Activated naive CD4-positive, alpha-beta T cell treated with anti-CD3 and anti-CD28 coated beads, Interleukin-2, amount 10 ng/mL, durations not matched to agents 7 days and 5 days (primary cell): ENCODE data around the gene C13orf46.
"Not testable (repeated sequence)": the region's sequence is repeated elsewhere in the genome, so short reads cannot be mapped to it uniquely, and the experiment has no call there.

ENCODE experiments used
- CTCF ChIA-PET: fragments of 350-600 bp; sonication (Branson Sonifier 250); formaldehyde crosslinking; loops from one replicate; lab custom pipeline; 2021; ENCODE audit warnings: antibody characterized with exemption; lab: Charles Lee
- DNase-seq: peaks from one replicate; pipeline ENCODE4 v3.0.0-alpha.2; 2020
- H3K27ac Mint-ChIP-seq: one replicate; pipeline ENCODE4 v1.8.0; 2021; ENCODE audit warnings: mild to moderate bottlenecking, moderate library complexity, mixed read lengths
- H3K27me3 Mint-ChIP-seq: one replicate; pipeline ENCODE4 v1.8.0; 2021; ENCODE audit warnings: mild to moderate bottlenecking, mixed read lengths
- H3K36me3 Mint-ChIP-seq: one replicate; pipeline ENCODE4 v1.8.0; 2021; ENCODE audit warnings: mixed read lengths
- H3K4me1 Mint-ChIP-seq: one replicate; pipeline ENCODE4 v1.8.0; 2021; ENCODE audit warnings: mixed read lengths
- H3K4me3 Mint-ChIP-seq: one replicate; pipeline ENCODE4 v1.8.0; 2021; ENCODE audit warnings: mild to moderate bottlenecking, moderate library complexity, mixed read lengths
- H3K9me3 Mint-ChIP-seq: one replicate; pipeline ENCODE4 v1.8.0; 2021; ENCODE audit warnings: mixed read lengths

C13orf46 gene

DNA sequence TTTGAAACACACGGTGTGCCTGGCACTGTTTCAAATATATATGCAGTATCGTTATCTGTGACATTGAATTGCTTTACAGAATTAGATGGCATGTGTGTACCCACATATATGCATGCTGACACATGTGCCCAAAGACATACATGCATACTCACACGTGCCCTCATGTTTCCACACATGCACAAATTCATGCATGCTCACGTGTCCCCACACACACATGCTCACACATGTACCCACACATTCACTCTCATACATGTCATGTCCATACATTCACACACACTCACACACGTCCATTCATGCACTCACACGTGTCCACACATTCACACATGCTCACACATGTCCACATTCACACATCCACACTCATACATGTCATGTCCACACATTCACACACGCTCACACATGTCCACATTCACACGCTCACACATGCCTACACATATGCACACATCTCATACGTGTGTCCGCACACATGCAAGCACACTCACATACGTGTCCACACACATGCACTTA lies 17.9 kb upstream of the C13orf46 start:
- H3K36me3 Mint-ChIP-seq = peaks cover 59% of the 10 kb centered on the region
- H3K27ac Mint-ChIP-seq = no peak overlapping the region
- CTCF ChIA-PET = no interaction called here
- H3K27me3 Mint-ChIP-seq = peaks cover 4% of the 10 kb centered on the region
- H3K4me3 Mint-ChIP-seq = no peak overlapping the region
- no peak for DNase-seq
- H3K9me3 Mint-ChIP-seq = peaks cover 6% of the 10 kb centered on the region
- peaks cover 3% of the 10 kb centered on the region for H3K4me1 Mint-ChIP-seq

- Mint-ChIP-seq H3K27ac (no peak overlapping the region), H3K36me3 (peaks cover 59% of the 10 kb centered on the region), H3K4me1 (peaks cover 3% of the 10 kb centered on the region), H3K4me3 (no peak overlapping the region), H3K9me3 (peaks cover 6% of the 10 kb centered on the region), H3K27me3 (peaks cover 4% of the 10 kb centered on the region)
- CTCF ChIA-PET = no interaction called here
- DNase-seq = no peak
These were observed 17.4 kb upstream of the C13orf46 start for GRCh38 chr13:113991191-113991669.

DNA sequence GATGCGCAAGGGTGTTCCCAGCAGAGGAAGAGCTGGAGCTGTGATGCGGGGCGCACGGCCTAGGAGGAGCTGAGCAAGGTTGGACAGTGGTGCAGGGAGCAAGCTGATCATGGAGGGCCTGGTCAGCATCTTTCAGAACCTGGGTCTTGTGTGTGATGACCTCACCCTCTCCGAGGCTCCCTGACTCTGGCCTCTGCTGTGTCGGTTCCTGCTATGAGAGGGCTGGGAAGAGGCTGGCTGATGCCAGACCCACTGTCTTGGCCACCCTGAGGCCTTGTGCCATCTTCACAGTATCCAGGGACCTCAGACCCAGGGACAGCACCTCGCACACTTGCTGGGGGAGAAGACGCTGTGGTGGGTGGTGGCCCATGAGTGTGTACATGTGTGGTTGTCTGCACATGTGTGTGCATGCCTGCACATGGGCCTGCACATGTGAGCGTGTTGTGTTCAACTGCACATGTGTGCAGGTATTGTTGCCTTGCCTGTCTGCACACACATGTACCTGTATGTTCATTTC lies 16.5 kb upstream of the C13orf46 start:
- CTCF ChIA-PET = no interaction called here
- no peak overlapping the region for H3K4me3 Mint-ChIP-seq
- peaks cover 6% of the 10 kb centered on the region for H3K9me3 Mint-ChIP-seq
- peaks cover 3% of the 10 kb centered on the region for H3K4me1 Mint-ChIP-seq
- peak overlapping the region; percentile 11 for H3K27ac Mint-ChIP-seq
- peaks cover 59% of the 10 kb centered on the region for H3K36me3 Mint-ChIP-seq
- H3K27me3 Mint-ChIP-seq = peaks cover 4% of the 10 kb centered on the region
- DNase-seq = peak; percentile 16

GRCh38 chr13:113989585-113990300 lies 15.9 kb upstream of the C13orf46 start:
- no peak overlapping the region for H3K4me3 Mint-ChIP-seq

DNA sequence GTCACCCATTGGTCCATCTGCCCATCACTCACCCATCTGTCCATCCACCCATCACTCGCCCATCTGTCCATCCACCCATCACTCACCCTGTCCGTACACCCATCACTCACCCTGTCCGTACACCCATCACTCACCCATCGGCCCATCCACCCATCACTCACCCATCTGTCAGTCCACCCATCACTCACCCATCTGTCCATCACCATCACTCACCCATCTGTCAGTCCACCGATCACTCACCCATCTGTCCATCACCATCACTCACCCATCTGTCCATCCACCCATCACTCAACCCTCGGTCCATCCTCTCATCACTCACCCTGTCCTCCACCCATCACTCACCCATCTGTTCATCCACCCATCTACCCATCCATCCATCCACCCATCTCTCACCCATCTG lies 15.0 kb upstream of the C13orf46 start:
- H3K4me1 Mint-ChIP-seq, CTCF ChIA-PET, H3K4me3 Mint-ChIP-seq, H3K27ac Mint-ChIP-seq, H3K9me3 Mint-ChIP-seq, H3K27me3 Mint-ChIP-seq: not testable (repeated sequence)
- peak; percentile 16 for DNase-seq
- H3K36me3 Mint-ChIP-seq = peaks cover 48% of the 10 kb centered on the region

More at GRCh38 chr13:113989585-113990300, 15.9 kb upstream of the C13orf46 start:
- DNase-seq = peak; percentile 15
- Mint-ChIP-seq H3K9me3 (peaks cover 6% of the 10 kb centered on the region), H3K36me3 (peaks cover 54% of the 10 kb centered on the region), H3K27me3 (peaks cover 4% of the 10 kb centered on the region), H3K27ac (no peak overlapping the region), H3K4me1 (peaks cover 3% of the 10 kb centered on the region)
- CTCF ChIA-PET = no interaction called here

- no peaks in the 10 kb centered on the region for H3K9me3 Mint-ChIP-seq
- no peak overlapping the region for H3K4me3 Mint-ChIP-seq
- no peak overlapping the region for H3K27ac Mint-ChIP-seq
- H3K4me1 Mint-ChIP-seq = no peaks in the 10 kb centered on the region
- peaks cover 54% of the 10 kb centered on the region for H3K36me3 Mint-ChIP-seq
- CTCF ChIA-PET = no interaction called here
- DNase-seq = peak; percentile 11
- H3K27me3 Mint-ChIP-seq = no peaks in the 10 kb centered on the region
These were observed 8.4 kb upstream of the C13orf46 start for GRCh38 chr13:113982296-113982661.

GRCh38 chr13:113981611-113982295 lies 7.9 kb upstream of the C13orf46 start:
- no peak overlapping the region for H3K4me3 Mint-ChIP-seq
- DNase-seq = peak; percentile 18
- H3K27ac Mint-ChIP-seq = no peak overlapping the region
- H3K36me3 Mint-ChIP-seq = peaks cover 59% of the 10 kb centered on the region
- no peaks in the 10 kb centered on the region for H3K27me3 Mint-ChIP-seq
- H3K4me1 Mint-ChIP-seq = no peaks in the 10 kb centered on the region
- no peaks in the 10 kb centered on the region for H3K9me3 Mint-ChIP-seq
- CTCF ChIA-PET = no interaction called here

DNA sequence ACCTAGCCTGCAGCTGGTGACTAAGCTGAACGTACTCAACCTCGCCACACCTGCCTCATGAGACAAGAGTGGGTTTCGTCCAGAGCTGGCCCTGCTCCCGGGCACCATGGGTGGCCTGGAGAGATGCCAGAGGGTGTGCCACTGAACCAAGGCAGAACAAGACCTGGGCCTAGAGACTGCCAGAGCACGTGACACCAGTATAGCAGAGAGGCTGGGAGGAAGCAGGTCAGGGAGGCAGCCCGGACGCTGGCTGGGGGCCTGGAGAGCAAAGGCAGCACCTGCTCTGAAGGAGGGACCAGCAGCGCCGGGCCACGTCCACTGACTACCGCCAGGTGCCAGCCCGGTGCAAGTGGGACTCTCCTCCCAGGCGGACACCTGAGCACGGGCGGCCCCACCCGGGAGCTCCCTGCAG lies 7.3 kb upstream of the C13orf46 start:
- no peaks in the 10 kb centered on the region for H3K4me1 Mint-ChIP-seq
- CTCF ChIA-PET = no interaction called here
- H3K9me3 Mint-ChIP-seq = no peaks in the 10 kb centered on the region
- no peak overlapping the region for H3K4me3 Mint-ChIP-seq
- DNase-seq = no peak
- H3K27me3 Mint-ChIP-seq = no peaks in the 10 kb centered on the region
- H3K36me3 Mint-ChIP-seq = peaks cover 64% of the 10 kb centered on the region
- no peak overlapping the region for H3K27ac Mint-ChIP-seq

DNA sequence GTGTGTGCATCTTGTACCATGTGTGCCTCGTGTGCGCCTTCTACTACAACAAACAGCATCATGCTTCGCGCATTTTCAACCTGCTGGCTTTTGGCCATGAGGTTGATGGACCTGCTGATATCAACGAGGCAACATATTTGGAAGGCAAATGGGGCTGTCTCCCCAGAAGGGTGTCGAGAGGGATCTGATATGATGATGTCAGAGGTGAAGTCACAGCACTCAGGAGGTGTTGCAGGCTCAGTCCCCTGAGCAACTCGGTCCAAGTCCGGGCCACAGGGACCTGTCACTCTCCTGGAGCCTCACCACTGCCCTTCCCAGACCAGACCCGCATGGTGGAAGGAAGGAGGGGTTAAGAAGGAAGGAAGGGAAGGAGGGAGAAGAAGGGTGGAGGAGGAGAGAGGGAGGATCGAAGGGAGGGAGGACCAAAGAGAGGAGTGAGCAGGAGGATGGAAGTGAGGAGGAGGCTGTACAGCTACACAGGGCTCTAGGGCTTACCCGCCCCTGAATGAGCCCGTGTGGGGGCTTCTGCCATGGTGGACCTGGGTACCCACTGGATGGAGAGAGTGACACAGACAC lies 6.7 kb upstream of the C13orf46 start:
- no peak overlapping the region for H3K4me3 Mint-ChIP-seq
- no peaks in the 10 kb centered on the region for H3K9me3 Mint-ChIP-seq
- H3K27me3 Mint-ChIP-seq = no peaks in the 10 kb centered on the region
- H3K4me1 Mint-ChIP-seq = no peaks in the 10 kb centered on the region
- CTCF ChIA-PET = no interaction called here
- H3K27ac Mint-ChIP-seq = peak overlapping the region; percentile 64
- DNase-seq = peak; percentile 13
- peaks cover 67% of the 10 kb centered on the region for H3K36me3 Mint-ChIP-seq

DNA sequence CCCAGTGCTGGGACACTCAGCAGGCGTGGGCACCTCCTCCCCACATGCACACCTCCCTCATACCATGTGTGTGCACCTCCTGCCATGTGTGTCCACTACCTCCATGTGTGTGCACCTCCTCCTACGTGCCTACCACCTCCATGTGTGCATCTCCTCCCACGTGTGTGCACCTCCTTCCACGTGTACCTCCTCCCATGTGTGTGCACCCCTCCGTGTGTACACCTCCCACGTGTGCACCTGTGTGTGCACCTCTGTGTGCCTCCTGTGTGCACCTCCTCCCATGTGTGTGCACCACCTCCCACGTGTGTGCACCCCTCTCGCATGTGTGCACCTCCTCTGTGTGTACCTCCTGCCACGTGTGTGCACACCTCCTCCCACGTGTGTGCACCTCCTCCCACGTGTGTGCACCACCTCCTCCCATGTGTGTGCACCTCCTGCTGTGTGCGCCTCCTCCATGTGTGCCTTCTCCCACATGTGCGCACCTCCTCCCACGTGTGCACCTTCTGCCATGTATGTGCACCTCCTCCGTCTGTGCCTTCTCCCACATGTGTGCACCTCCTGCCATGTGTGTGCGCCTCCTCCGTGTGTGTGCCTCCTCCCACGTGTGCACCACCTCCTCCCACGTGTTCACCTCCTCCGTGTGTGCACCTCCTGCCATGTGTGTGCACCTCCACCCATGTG lies 6.1 kb upstream of the C13orf46 start:
- H3K9me3 Mint-ChIP-seq = no peaks in the 10 kb centered on the region
- peaks cover 71% of the 10 kb centered on the region for H3K36me3 Mint-ChIP-seq
- no peaks in the 10 kb centered on the region for H3K27me3 Mint-ChIP-seq
- CTCF ChIA-PET = no interaction called here
- peak; percentile 12 for DNase-seq
- peak overlapping the region; percentile 64 for H3K27ac Mint-ChIP-seq
- no peak overlapping the region for H3K4me3 Mint-ChIP-seq
- H3K4me1 Mint-ChIP-seq = no peaks in the 10 kb centered on the region

DNA sequence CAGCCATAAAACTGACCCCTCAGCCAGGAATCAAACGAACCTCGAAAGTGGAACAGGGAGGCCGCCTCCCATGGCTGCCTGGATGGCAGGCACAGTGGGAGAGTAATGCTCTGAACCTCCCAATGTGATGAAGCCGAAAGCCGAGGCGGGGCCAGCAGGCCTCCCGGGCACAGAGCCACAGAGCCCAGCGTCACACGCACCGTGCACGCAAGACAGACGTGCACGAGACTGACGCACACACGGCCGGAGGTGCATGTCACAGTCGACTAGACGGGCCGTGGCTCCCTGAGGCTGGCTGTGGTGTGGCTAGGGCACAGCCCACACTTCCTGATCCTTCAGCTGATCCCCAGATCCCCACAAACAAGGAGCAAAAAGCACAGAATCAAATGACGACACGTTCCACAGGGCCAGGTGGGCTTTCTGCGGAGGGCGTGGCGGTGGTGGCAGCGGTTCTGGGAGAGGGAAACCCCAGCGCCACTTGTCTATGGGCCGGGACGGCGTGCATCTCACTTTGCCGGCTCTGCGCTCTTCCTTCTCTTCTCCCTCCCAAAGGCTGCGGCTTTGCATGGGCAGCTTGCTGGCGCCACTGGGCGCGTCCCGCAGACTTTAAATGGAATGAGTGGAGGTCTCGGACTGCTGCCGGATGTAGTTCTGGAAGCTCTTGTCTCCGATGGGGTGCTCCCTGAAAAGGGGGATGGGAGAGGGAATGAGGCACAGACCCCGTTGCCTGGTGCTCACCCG lies 5.0 kb upstream of the C13orf46 start:
- no peak overlapping the region for H3K4me3 Mint-ChIP-seq
- H3K36me3 Mint-ChIP-seq = peaks cover 74% of the 10 kb centered on the region
- H3K27me3 Mint-ChIP-seq = no peaks in the 10 kb centered on the region
- peak; percentile 18 for DNase-seq
- no peaks in the 10 kb centered on the region for H3K4me1 Mint-ChIP-seq
- no peaks in the 10 kb centered on the region for H3K9me3 Mint-ChIP-seq
- peak overlapping the region; percentile 67 for H3K27ac Mint-ChIP-seq
- CTCF ChIA-PET = no interaction called here

DNA sequence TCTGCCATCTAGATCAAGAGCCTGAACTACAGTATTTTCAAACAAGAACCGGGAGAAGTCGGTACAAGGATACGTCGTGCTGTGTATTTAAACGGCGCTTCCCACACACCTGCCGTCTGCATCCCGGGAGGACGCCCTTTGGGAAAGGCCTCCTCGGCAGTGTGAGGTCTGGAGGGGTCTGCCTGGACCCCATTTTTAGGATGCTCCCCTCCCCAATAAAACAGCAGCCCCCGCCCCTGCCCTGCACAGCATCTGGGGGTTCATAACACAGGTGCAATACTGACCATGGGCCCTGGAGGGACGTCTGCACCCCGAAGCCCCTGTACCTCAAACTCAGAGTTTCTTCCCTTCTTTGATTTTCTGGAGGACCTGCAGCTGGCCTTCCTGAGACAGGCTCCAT lies 4.1 kb upstream of the C13orf46 start:
- H3K9me3 Mint-ChIP-seq = no peaks in the 10 kb centered on the region
- DNase-seq = no peak
- H3K27ac Mint-ChIP-seq = peak overlapping the region; percentile 62
- no peak overlapping the region for H3K4me3 Mint-ChIP-seq
- no peaks in the 10 kb centered on the region for H3K27me3 Mint-ChIP-seq
- peaks cover 82% of the 10 kb centered on the region for H3K36me3 Mint-ChIP-seq
- CTCF ChIA-PET = no interaction called here
- H3K4me1 Mint-ChIP-seq = no peaks in the 10 kb centered on the region

GRCh38 chr13:113976711-113977684 lies 3.1 kb upstream of the C13orf46 start:
- Mint-ChIP-seq H3K27ac (no peak overlapping the region), H3K36me3 (peaks cover 79% of the 10 kb centered on the region)
- CTCF ChIA-PET = no interaction called here

More at GRCh38 chr13:113976711-113977684, 3.1 kb upstream of the C13orf46 start:
- no peak for DNase-seq
- H3K4me3 Mint-ChIP-seq = no peak overlapping the region
- H3K4me1 Mint-ChIP-seq = no peaks in the 10 kb centered on the region
- no peaks in the 10 kb centered on the region for H3K27me3 Mint-ChIP-seq
- no peaks in the 10 kb centered on the region for H3K9me3 Mint-ChIP-seq
